PC-3 (cell line): ENCODE measurements around the gene CTNNA3. TPM values are rescaled to one million over a fixed set of nuclear protein-coding genes. Genes with fewer than 3 reads are reported as not detected.

Experiments used
- ATAC-seq: fragments of 200-7000 bp; cut with Tn5 transposase; 2 replicates; pipeline ENCODE4 v1.9.1; 2020; ENCODE audit warnings: mild to moderate bottlenecking, moderate library complexity
- BruUV-seq: library from RNA; stranded (reverse); fragments of 400-500 nt; replicated peaks from 2 replicates; lab custom pipeline; 2021; lab: Mats Ljungman, UMichigan
- CTCF ChIA-PET: fragments of 300-600 bp; sonication (Branson Sonifier 250); formaldehyde crosslinking; loops from one replicate; lab custom pipeline; 2022; ENCODE audit warnings: antibody characterized with exemption; lab: Charles Lee
- POLR2A ChIA-PET: fragments of 300-600 bp; sonication (Branson Sonifier 250); formaldehyde crosslinking; loops from one replicate; lab custom pipeline; 2022; ENCODE audit warnings: antibody characterized with exemption; ENCODE audit not compliant: unreplicated experiment; lab: Charles Lee
- DNase-seq: peaks from one replicate; pipeline ENCODE4 v3.0.0-alpha.2; 2015
- H2AFZ ChIP-seq: fragments of 300-600 bp; sonication (generic); 2 replicates; pipeline ENCODE4 v1.6.0; 2016; ENCODE audit warnings: antibody characterized with exemption, low read length
- H3F3A ChIP-seq: fragments of 300-600 bp; sonication (generic); one replicate; pipeline ENCODE4 v1.6.0; 2017; ENCODE audit warnings: antibody characterized with exemption, low read length, control low read depth, mild to moderate bottlenecking; ENCODE audit not compliant: unreplicated experiment
- H3K27ac ChIP-seq: fragments of 300-600 bp; sonication (generic); 2 replicates; pipeline ENCODE4 v1.5.1; 2016; ENCODE audit warnings: mild to moderate bottlenecking, low read length
- H3K27me3 ChIP-seq: fragments of 300-600 bp; sonication (generic); 2 replicates; pipeline ENCODE4 v1.6.1; 2016; ENCODE audit warnings: low read length, mixed read lengths
- H3K36me3 ChIP-seq: fragments of 300-600 bp; sonication (generic); 2 replicates; pipeline ENCODE4 v1.6.1; 2016; ENCODE audit warnings: low read depth, mixed run types, low read length, mixed read lengths
- H3K4me1 ChIP-seq: fragments of 300-600 bp; sonication (generic); 2 replicates; pipeline ENCODE4 v1.5.1; 2016; ENCODE audit warnings: low read length; ENCODE audit not compliant: insufficient read depth
- H3K4me2 ChIP-seq: fragments of 300-600 bp; sonication (generic); 2 replicates; pipeline ENCODE4 v1.6.0; 2016; ENCODE audit warnings: low read length
- H3K4me3 ChIP-seq: fragments of 300-600 bp; sonication (generic); 2 replicates; pipeline ENCODE4 v1.5.1; 2016; ENCODE audit warnings: mild to moderate bottlenecking, low read length, mixed read lengths
- H3K79me2 ChIP-seq: fragments of 300-600 bp; sonication (generic); 2 replicates; pipeline ENCODE4 v1.6.1; 2017; ENCODE audit warnings: low read length, mixed read lengths
- H3K9ac ChIP-seq: fragments of 300-600 bp; sonication (generic); 2 replicates; pipeline ENCODE4 v1.6.0; 2016; ENCODE audit warnings: mild to moderate bottlenecking, low read length
- H3K9me2 ChIP-seq: fragments of 300-600 bp; sonication (generic); replicated peaks from 2 replicates; pipeline ENCODE4 v1.6.1; 2016; ENCODE audit warnings: mixed run types, low read length, mixed read lengths
- H3K9me3 ChIP-seq: fragments of 300-600 bp; sonication (generic); 2 replicates; pipeline ENCODE4 v1.6.1; 2016; ENCODE audit warnings: low read length, mixed read lengths
- H4K20me1 ChIP-seq: fragments of 300-600 bp; sonication (generic); 2 replicates; pipeline ENCODE4 v1.6.1; 2016; ENCODE audit warnings: low read length, mixed read lengths
- CTCF ChIP-seq: fragments of 300-600 bp; sonication (generic); conservative IDR thresholded peaks from 2 replicates; pipeline ENCODE4 v1.5.1; 2017; ENCODE audit warnings: antibody characterized with exemption, low read depth, mild to moderate bottlenecking, low read length
- EZH2 ChIP-seq: fragments of 300-600 bp; sonication (generic); IDR thresholded peaks from one replicate; pipeline ENCODE4 v1.6.1; 2017; ENCODE audit warnings: antibody characterized with exemption, mild to moderate bottlenecking, low read length; ENCODE audit not compliant: unreplicated experiment
- EZH2phosphoT487 ChIP-seq: fragments of 300-600 bp; sonication (generic); IDR thresholded peaks from 2 replicates; pipeline ENCODE4 v1.6.1; 2018; ENCODE audit warnings: mild to moderate bottlenecking, antibody characterized with exemption, low read length, borderline replicate concordance
- intact Hi-C: fragments of 100-400 bp; cut with micrococcal nuclease; formaldehyde crosslinking; loops from 2 replicates; pipeline ENCODE4 v1.9.0; 2023
- total RNA-seq: library from RNA; depleted of rRNA; stranded (reverse); fragments of >200 nt; gene quantifications from 2 replicates; pipeline ENCODE4 v1.2.3, GENCODE V29; 2014

Gene CTNNA3
- total RNA-seq, 1 experiment from 2014 or later = 1.9 TPM

- H3K9me3 ChIP-seq = no peaks in the 10 kb centered on the region
- H4K20me1 ChIP-seq = no peaks in the 10 kb centered on the region
- H3K79me2 ChIP-seq = no peaks in the 10 kb centered on the region
- no peak overlapping the region for H3K9ac ChIP-seq
- H3K4me1 ChIP-seq = no peaks in the 10 kb centered on the region
- ChIA-PET CTCF (no interaction called here), POLR2A (no interaction called here)
- H3K4me2 ChIP-seq = no peak overlapping the region
- DNase-seq (peak; percentile 28), ATAC-seq (no peak)
- no peak for TF ChIP-seq EZH2
- H3F3A ChIP-seq = no peaks in the 10 kb centered on the region
- no peak overlapping the region for H3K27ac ChIP-seq
- no peak overlapping the region for H3K4me3 ChIP-seq
- H2AFZ ChIP-seq = no peak overlapping the region
- intact Hi-C loops = no loop called here
- no peaks in the 10 kb centered on the region for H3K36me3 ChIP-seq
- H3K27me3 ChIP-seq = no peaks in the 10 kb centered on the region
- no TSS peak for BruUV-seq
- no peaks in the 10 kb centered on the region for H3K9me2 ChIP-seq
Measured at GRCh38 chr10:66045859-66046258, 1650.1 kb downstream of the CTNNA3 start.

DNA sequence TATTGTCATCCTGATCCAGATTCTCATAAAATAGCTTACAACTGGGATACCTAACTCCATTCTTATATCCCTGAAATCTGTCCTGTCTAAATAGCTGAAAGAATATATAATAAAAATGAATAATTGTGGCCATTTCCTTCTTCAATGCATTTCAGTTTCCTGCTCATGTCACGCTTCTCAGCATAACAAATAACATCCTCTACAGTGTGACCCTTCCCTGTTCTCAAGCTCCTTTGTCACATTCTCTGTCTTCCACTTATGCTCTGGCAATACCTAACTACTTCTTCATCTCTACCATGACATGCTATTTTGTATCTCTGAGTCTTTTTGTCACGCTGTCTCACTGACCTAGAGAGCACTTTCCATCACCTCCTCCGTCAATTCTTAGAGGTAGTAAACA, 1654.2 kb downstream of the CTNNA3 start:
- Histone ChIP-seq H3K4me1 (no peaks in the 10 kb centered on the region), H3K9me3 (no peaks in the 10 kb centered on the region), H3K9me2 (no peaks in the 10 kb centered on the region), H2AFZ (no peak overlapping the region), H3K36me3 (no peaks in the 10 kb centered on the region), H3K9ac (no peak overlapping the region), H3F3A (no peaks in the 10 kb centered on the region), H3K27me3 (no peaks in the 10 kb centered on the region), H3K4me2 (no peak overlapping the region), H3K4me3 (no peak overlapping the region), H3K27ac (no peak overlapping the region), H4K20me1 (no peaks in the 10 kb centered on the region), H3K79me2 (no peaks in the 10 kb centered on the region)
- POLR2A ChIA-PET = no interaction called here
- BruUV-seq = no TSS peak
- ATAC-seq (no peak), DNase-seq (no peak)
- CTCF ChIA-PET = no interaction called here
- intact Hi-C loops = no loop called here
- TF ChIP-seq EZH2phosphoT487 = no peak
- no peak for TF ChIP-seq EZH2

GRCh38 chr10:66038623-66039022, 1657.4 kb downstream of the CTNNA3 start:
- DNase-seq (no peak), ATAC-seq (no peak)
- no peaks in the 10 kb centered on the region for H4K20me1 ChIP-seq
- H3K4me1 ChIP-seq = no peaks in the 10 kb centered on the region
- TF ChIP-seq CTCF (no peak), EZH2phosphoT487 (no peak), EZH2 (no peak)
- intact Hi-C loops = no loop called here
- no peaks in the 10 kb centered on the region for H3K36me3 ChIP-seq
- no peak overlapping the region for H3K9ac ChIP-seq
- no peak overlapping the region for H3K4me3 ChIP-seq
- H3K27me3 ChIP-seq = no peaks in the 10 kb centered on the region
- no peaks in the 10 kb centered on the region for H3K79me2 ChIP-seq
- no TSS peak for BruUV-seq
- no peaks in the 10 kb centered on the region for H3K9me3 ChIP-seq
- H3K9me2 ChIP-seq = no peaks in the 10 kb centered on the region
- no peak overlapping the region for H2AFZ ChIP-seq
- H3F3A ChIP-seq = no peaks in the 10 kb centered on the region
- CTCF ChIA-PET = no interaction called here
- H3K4me2 ChIP-seq = no peak overlapping the region
- H3K27ac ChIP-seq = no peak overlapping the region
- POLR2A ChIA-PET = no interaction called here

- Histone ChIP-seq H3K4me1 (no peaks in the 10 kb centered on the region), H4K20me1 (no peaks in the 10 kb centered on the region), H3K27ac (no peak overlapping the region), H3K9me3 (no peaks in the 10 kb centered on the region), H3F3A (no peaks in the 10 kb centered on the region), H3K9ac (no peak overlapping the region), H3K9me2 (no peaks in the 10 kb centered on the region), H3K36me3 (no peaks in the 10 kb centered on the region), H3K4me2 (no peak overlapping the region), H3K79me2 (no peaks in the 10 kb centered on the region), H2AFZ (no peak overlapping the region), H3K4me3 (no peak overlapping the region), H3K27me3 (no peaks in the 10 kb centered on the region)
- ATAC-seq = no peak
- no peak for TF ChIP-seq EZH2phosphoT487
- TF ChIP-seq CTCF = no peak
- TF ChIP-seq EZH2 = no peak
- no TSS peak for BruUV-seq
- intact Hi-C loops = no loop called here
- DNase-seq = no peak
- POLR2A ChIA-PET = no interaction called here
- CTCF ChIA-PET = no interaction called here
Measured at GRCh38 chr10:66026321-66026720, 1669.7 kb downstream of the CTNNA3 start.
